Ovary (tissue), 3 donors: ENCODE data around the gene SIPA1L3.

Source experiments
- POLR2A ChIP-seq: fragments of 450-650 bp; IDR thresholded peaks from one replicate; pipeline ENCODE4 v1.6.1; 2017; ENCODE audit warnings: antibody characterized with exemption, mild to moderate bottlenecking, moderate library complexity
- TF ChIP-seq, protein P1 (sequence below), 3 donors: fragments of 450-650 bp in 2 of 3; fragments of 200-600 bp in 1 of 3; IDR thresholded peaks; one replicate each; pipeline versions ENCODE4 v1.5.1 to v1.8.0; 2016 to 2022; ENCODE audit warnings: antibody characterized with exemption in 3 of 3, mild to moderate bottlenecking in 1 of 3
- donor health status: DM: no; HTN: no; CAD: no.

DNA sequence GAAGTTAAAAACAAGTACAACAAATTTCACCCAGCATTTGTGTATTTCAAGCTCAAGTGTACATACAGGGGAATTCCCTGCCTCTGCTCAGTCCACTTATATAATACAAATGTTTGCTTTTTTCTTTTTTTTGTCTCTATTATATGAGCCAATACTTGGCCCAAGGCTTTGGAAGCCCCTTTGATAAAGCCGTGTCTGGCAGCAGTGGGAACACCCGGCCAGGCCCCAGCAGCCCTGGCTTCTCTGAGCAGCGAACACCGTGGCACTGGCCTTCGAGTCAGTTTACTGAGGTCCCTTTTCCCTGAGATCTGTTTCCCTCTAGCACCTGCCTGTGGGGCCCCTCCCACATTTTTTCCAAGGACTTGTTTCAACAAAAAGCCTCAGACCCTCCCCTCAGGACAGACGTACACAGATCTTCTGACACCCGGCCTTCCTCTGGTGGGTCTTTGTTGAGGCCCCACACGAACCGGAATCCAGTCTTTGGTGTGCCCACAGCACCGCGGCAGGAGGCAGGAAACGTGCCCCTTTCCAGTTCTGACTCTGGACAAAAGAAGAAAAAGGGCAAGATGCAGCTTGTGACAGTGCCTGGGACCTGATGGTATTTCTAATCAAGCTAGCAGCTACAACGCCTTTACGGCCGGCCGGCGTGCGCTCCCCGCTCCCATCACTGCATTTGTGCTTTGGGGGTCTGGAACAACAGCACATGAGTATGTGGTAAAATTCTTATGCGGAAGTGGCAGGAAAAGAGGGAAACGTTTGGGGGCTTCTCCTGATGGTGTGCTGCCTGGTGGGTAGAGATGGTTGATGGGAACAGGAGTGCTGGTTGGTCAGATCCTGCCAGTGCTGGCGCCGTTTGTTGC is 13.8 kb downstream of the SIPA1L3 start:
- TF ChIP-seq, protein P1, sequence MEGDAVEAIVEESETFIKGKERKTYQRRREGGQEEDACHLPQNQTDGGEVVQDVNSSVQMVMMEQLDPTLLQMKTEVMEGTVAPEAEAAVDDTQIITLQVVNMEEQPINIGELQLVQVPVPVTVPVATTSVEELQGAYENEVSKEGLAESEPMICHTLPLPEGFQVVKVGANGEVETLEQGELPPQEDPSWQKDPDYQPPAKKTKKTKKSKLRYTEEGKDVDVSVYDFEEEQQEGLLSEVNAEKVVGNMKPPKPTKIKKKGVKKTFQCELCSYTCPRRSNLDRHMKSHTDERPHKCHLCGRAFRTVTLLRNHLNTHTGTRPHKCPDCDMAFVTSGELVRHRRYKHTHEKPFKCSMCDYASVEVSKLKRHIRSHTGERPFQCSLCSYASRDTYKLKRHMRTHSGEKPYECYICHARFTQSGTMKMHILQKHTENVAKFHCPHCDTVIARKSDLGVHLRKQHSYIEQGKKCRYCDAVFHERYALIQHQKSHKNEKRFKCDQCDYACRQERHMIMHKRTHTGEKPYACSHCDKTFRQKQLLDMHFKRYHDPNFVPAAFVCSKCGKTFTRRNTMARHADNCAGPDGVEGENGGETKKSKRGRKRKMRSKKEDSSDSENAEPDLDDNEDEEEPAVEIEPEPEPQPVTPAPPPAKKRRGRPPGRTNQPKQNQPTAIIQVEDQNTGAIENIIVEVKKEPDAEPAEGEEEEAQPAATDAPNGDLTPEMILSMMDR (IDR thresholded peaks at IDR 0.05): no peak
- TF ChIP-seq POLR2A: no peak
